CD4-positive, CD25-positive, alpha-beta regulatory T cell (primary cell): ENCODE measurements around the gene CEBPG. TPM values are rescaled to one million over a fixed set of nuclear protein-coding genes. Genes with fewer than 3 reads are reported as not detected.
A peak's percentile ranks its signal among the peaks of the same experiment; 100 is the strongest.

Source experiments
- ATAC-seq, 2 donors: fragments of 150-1000 bp; cut with Tn5 transposase; one replicate each; pipeline ENCODE4 v1.10.0; 2021; ENCODE audit warnings: low read depth in 2 of 2, moderate number of reproducible peaks in 2 of 2, moderate library complexity in 1 of 2
- DNase-seq, 3 donors: peaks; one replicate each; pipeline versions ENCODE4 v3.0.0 to v3.0.0-alpha.2; 2012 to 2022; ENCODE audit warnings: mixed read lengths in 1 of 3
- H3K27ac ChIP-seq: one replicate; pipeline ENCODE4 v1.7.0; 2013; ENCODE audit warnings: mild to moderate bottlenecking, low read length; ENCODE audit not compliant: insufficient read depth, poor library complexity, severe bottlenecking
- H3K27me3 ChIP-seq: one replicate; pipeline ENCODE4 v1.7.0; 2013; ENCODE audit warnings: low read length; ENCODE audit not compliant: control insufficient read depth, insufficient read depth
- H3K36me3 ChIP-seq: one replicate; pipeline ENCODE4 v1.7.0; 2013; ENCODE audit warnings: mild to moderate bottlenecking, low read length, moderate library complexity; ENCODE audit not compliant: control insufficient read depth, insufficient read depth
- H3K4me1 ChIP-seq: 2 replicates; pipeline ENCODE4 v1.7.0; 2013; ENCODE audit warnings: mild to moderate bottlenecking, low read length; ENCODE audit not compliant: insufficient read depth, control insufficient read depth, poor library complexity, severe bottlenecking
- H3K4me3 ChIP-seq: one replicate; pipeline ENCODE4 v1.7.0; 2013; ENCODE audit warnings: low read depth, mild to moderate bottlenecking, low read length, moderate library complexity
- H3K9me3 ChIP-seq, 2 experiments: 1 replicate in 1 of 2; 2 replicates in 1 of 2; pipeline ENCODE4 v1.7.0; 2013; ENCODE audit warnings: low read length in 2 of 2, mild to moderate bottlenecking in 1 of 2, moderate library complexity in 1 of 2; ENCODE audit not compliant: control insufficient read depth in 2 of 2
- H3K27ac Mint-ChIP-seq, 3 donors: one replicate each; pipeline ENCODE4 v1.8.0; 2020 to 2022; ENCODE audit warnings: mild to moderate bottlenecking in 3 of 3, mixed read lengths in 3 of 3, moderate library complexity in 2 of 3
- H3K27me3 Mint-ChIP-seq: one replicate; pipeline ENCODE4 v1.8.0; 2022; ENCODE audit warnings: mild to moderate bottlenecking, mixed read lengths
- H3K36me3 Mint-ChIP-seq: one replicate; pipeline ENCODE4 v1.8.0; 2020; ENCODE audit warnings: mixed read lengths
- H3K4me1 Mint-ChIP-seq, 4 donors: one replicate each; pipeline ENCODE4 v1.8.0; 2020 to 2022; ENCODE audit warnings: mixed read lengths in 4 of 4, mild to moderate bottlenecking in 1 of 4
- H3K4me3 Mint-ChIP-seq, 4 donors: one replicate each; pipeline ENCODE4 v1.8.0; 2020 to 2022; ENCODE audit warnings: mild to moderate bottlenecking in 4 of 4, mixed read lengths in 4 of 4, moderate library complexity in 3 of 4
- H3K9me3 Mint-ChIP-seq, 7 donors: one replicate each; pipeline ENCODE4 v1.8.0; 2020 to 2022; ENCODE audit warnings: mixed read lengths in 7 of 7, mild to moderate bottlenecking in 3 of 7, moderate library complexity in 2 of 7
- polyA plus RNA-seq, 4 donors: library from polyadenylated mRNA; unstranded; fragments of 300-500 nt; fragmentation: Illumina TruSeq; gene quantifications; one replicate each; pipeline ENCODE4 v1.2.3, GENCODE V29; 2021
- total RNA-seq: library from RNA; stranded (reverse); gene quantifications from one replicate; pipeline ENCODE4 v1.2.3, GENCODE V29; 2022

Gene CEBPG
- total and polyA plus RNA-seq, 5 donors from 2014 or later: 10.5 to 19.9 (median 14.1) TPM

- H3K9me3 ChIP-seq: no peaks in the 10 kb centered on the region
- Mint-ChIP-seq H3K4me3 (peak overlapping the region in 2 of 4 donors; percentile 16 to 23), H3K27me3 (peaks cover 24% of the 10 kb centered on the region), H3K27ac (no peak overlapping the region), H3K36me3 (no peaks in the 10 kb centered on the region), H3K9me3 (no peaks in the 10 kb centered on the region), H3K4me1 (peaks cover 0 to 9% (median 3%) of the 10 kb centered on the region in 4 donors)
- H3K36me3 ChIP-seq: no peaks in the 10 kb centered on the region
- no peak overlapping the region for H3K27ac ChIP-seq
- H3K27me3 ChIP-seq: peaks cover 7% of the 10 kb centered on the region
- no peak overlapping the region for H3K4me3 ChIP-seq
- no peak for DNase-seq
- no peak for ATAC-seq
- H3K4me1 ChIP-seq: peaks cover 6% of the 10 kb centered on the region
Observed at GRCh38 chr19:33368074-33368864, 5.2 kb upstream of the CEBPG start.

- H3K4me1 ChIP-seq: peaks cover 23% of the 10 kb centered on the region
- DNase-seq (no peak), ATAC-seq (no peak)
- no peaks in the 10 kb centered on the region for H3K36me3 ChIP-seq
- Mint-ChIP-seq H3K27ac (peak overlapping the region in 1 of 3 donors; percentile 26), H3K36me3 (no peaks in the 10 kb centered on the region), H3K9me3 (no peaks in the 10 kb centered on the region), H3K4me1 (peaks cover 8 to 26% (median 20%) of the 10 kb centered on the region in 4 donors), H3K4me3 (peak overlapping the region in 2 of 4 donors; percentile 45 to 81), H3K27me3 (peaks cover 14% of the 10 kb centered on the region)
- no peak overlapping the region for H3K27ac ChIP-seq
- H3K9me3 ChIP-seq: no peaks in the 10 kb centered on the region
- no peak overlapping the region for H3K4me3 ChIP-seq
- H3K27me3 ChIP-seq: peaks cover 7% of the 10 kb centered on the region
Observed at GRCh38 chr19:33370783-33371182, 2.7 kb upstream of the CEBPG start.

GRCh38 chr19:33374236-33374714 is 766 bp downstream of the CEBPG start:
- Mint-ChIP-seq H3K36me3 (peaks cover 7% of the 10 kb centered on the region), H3K4me1 (peaks cover 17 to 59% (median 48%) of the 10 kb centered on the region in 4 donors), H3K4me3 (peak overlapping the region; percentile 84 to 99 (median 94)), H3K27me3 (peaks cover 5% of the 10 kb centered on the region), H3K27ac (peak overlapping the region; percentile 74 to 96 (median 82)), H3K9me3 (no peaks in the 10 kb centered on the region)
- DNase-seq (no peak), ATAC-seq (no peak)
- H3K9me3 ChIP-seq: no peaks in the 10 kb centered on the region
- peak overlapping the region; percentile 93 for H3K27ac ChIP-seq
- H3K4me3 ChIP-seq: peak overlapping the region; percentile 95
- no peaks in the 10 kb centered on the region for H3K27me3 ChIP-seq
- H3K36me3 ChIP-seq: peaks cover 6% of the 10 kb centered on the region
- peaks cover 40% of the 10 kb centered on the region for H3K4me1 ChIP-seq

GRCh38 chr19:33375156-33375836 is 1.8 kb downstream of the CEBPG start:
- no peak for DNase-seq
- Mint-ChIP-seq H3K4me3 (peak overlapping the region; percentile 84 to 99 (median 94)), H3K9me3 (no peaks in the 10 kb centered on the region), H3K4me1 (peaks cover 22 to 64% (median 55%) of the 10 kb centered on the region in 4 donors), H3K27ac (peak overlapping the region; percentile 3 to 74 (median 60)), H3K27me3 (peaks cover 5% of the 10 kb centered on the region), H3K36me3 (peaks cover 9% of the 10 kb centered on the region)
- H3K27ac ChIP-seq: no peak overlapping the region
- H3K4me3 ChIP-seq: peak overlapping the region; percentile 95
- peaks cover 12% of the 10 kb centered on the region for H3K36me3 ChIP-seq
- no peak for ATAC-seq
- no peaks in the 10 kb centered on the region for H3K9me3 ChIP-seq
- no peaks in the 10 kb centered on the region for H3K27me3 ChIP-seq
- H3K4me1 ChIP-seq: peaks cover 40% of the 10 kb centered on the region

- H3K9me3 Mint-ChIP-seq: no peaks in the 10 kb centered on the region
- peaks cover 5% of the 10 kb centered on the region for H3K27me3 Mint-ChIP-seq
- peaks cover 40% of the 10 kb centered on the region for H3K4me1 ChIP-seq
- H3K4me3 ChIP-seq: peak overlapping the region; percentile 95
- H3K27ac ChIP-seq: no peak overlapping the region
- peak overlapping the region; percentile 3 to 80 (median 50) for H3K27ac Mint-ChIP-seq
- H3K36me3 Mint-ChIP-seq: peaks cover 9% of the 10 kb centered on the region
- H3K4me1 Mint-ChIP-seq: peaks cover 23 to 65% (median 57%) of the 10 kb centered on the region in 4 donors
- no peaks in the 10 kb centered on the region for H3K27me3 ChIP-seq
- no peak for ATAC-seq
- H3K9me3 ChIP-seq: no peaks in the 10 kb centered on the region
- DNase-seq: no peak
- H3K4me3 Mint-ChIP-seq: peak overlapping the region; percentile 84 to 99 (median 94)
- peaks cover 17% of the 10 kb centered on the region for H3K36me3 ChIP-seq
Observed at GRCh38 chr19:33375837-33376159, 2.3 kb downstream of the CEBPG start.

GRCh38 chr19:33376423-33376822 is 2.9 kb downstream of the CEBPG start:
- Mint-ChIP-seq H3K4me3 (peak overlapping the region; percentile 36 to 99 (median 94)), H3K36me3 (peaks cover 13% of the 10 kb centered on the region), H3K27me3 (peaks cover 5% of the 10 kb centered on the region), H3K9me3 (no peaks in the 10 kb centered on the region), H3K27ac (peak overlapping the region in 1 of 3 donors; percentile 50), H3K4me1 (peaks cover 27 to 71% (median 62%) of the 10 kb centered on the region in 4 donors)
- DNase-seq (no peak), ATAC-seq (no peak)
- Histone ChIP-seq H3K27ac (no peak overlapping the region), H3K9me3 (no peaks in the 10 kb centered on the region), H3K27me3 (no peaks in the 10 kb centered on the region), H3K36me3 (peaks cover 20% of the 10 kb centered on the region), H3K4me3 (peak overlapping the region; percentile 3), H3K4me1 (peaks cover 40% of the 10 kb centered on the region)

- Mint-ChIP-seq H3K9me3 (no peaks in the 10 kb centered on the region), H3K36me3 (peaks cover 13% of the 10 kb centered on the region), H3K4me3 (peak overlapping the region in 3 of 4 donors; percentile 36 to 99 (median 58)), H3K4me1 (peaks cover 34 to 73% (median 63%) of the 10 kb centered on the region in 4 donors), H3K27me3 (peaks cover 5% of the 10 kb centered on the region), H3K27ac (peak overlapping the region in 1 of 3 donors; percentile 50)
- H3K27ac ChIP-seq: peak overlapping the region; percentile 34
- ATAC-seq: no peak
- H3K4me1 ChIP-seq: peaks cover 37% of the 10 kb centered on the region
- H3K36me3 ChIP-seq: peaks cover 20% of the 10 kb centered on the region
- DNase-seq: no peak
- H3K27me3 ChIP-seq: no peaks in the 10 kb centered on the region
- H3K4me3 ChIP-seq: peak overlapping the region; percentile 3
- H3K9me3 ChIP-seq: no peaks in the 10 kb centered on the region
Observed at GRCh38 chr19:33376941-33377557, 3.5 kb downstream of the CEBPG start.
